Endodermal cell (in vitro differentiated cells): ENCODE results near the gene RPS6KA2. TPM values are rescaled to one million over a fixed set of nuclear protein-coding genes. Genes with fewer than 3 reads are reported as not detected.
A peak's percentile ranks its signal among the peaks of the same experiment; 100 is the strongest.

Source experiments
- DNase-seq: peaks from one replicate; pipeline ENCODE4 v3.0.0-alpha.2; 2017
- H3K27ac ChIP-seq: 2 replicates; pipeline ENCODE4 v1.5.1; 2013; ENCODE audit warnings: mild to moderate bottlenecking, low read depth, low read length, moderate library complexity
- H3K27me3 ChIP-seq: 2 replicates; pipeline ENCODE4 v1.6.1; 2013; ENCODE audit warnings: mild to moderate bottlenecking, low read length, moderate library complexity; ENCODE audit not compliant: insufficient read depth, control insufficient read depth, poor library complexity, severe bottlenecking
- H3K36me3 ChIP-seq: 2 replicates; pipeline ENCODE4 v1.7.0; 2013; ENCODE audit warnings: mild to moderate bottlenecking, low read length, moderate library complexity; ENCODE audit not compliant: control insufficient read depth, insufficient read depth
- H3K4me1 ChIP-seq: one replicate; pipeline ENCODE4 v1.7.0; 2013; ENCODE audit warnings: low read length; ENCODE audit not compliant: control insufficient read depth, insufficient read depth
- H3K4me3 ChIP-seq: 2 replicates; pipeline ENCODE4 v1.5.1; 2013; ENCODE audit warnings: mild to moderate bottlenecking, low read length, moderate library complexity
- H3K9ac ChIP-seq: 2 replicates; pipeline ENCODE4 v1.6.1; 2013; ENCODE audit warnings: mild to moderate bottlenecking, low read length, moderate library complexity; ENCODE audit not compliant: poor library complexity, severe bottlenecking; ENCODE audit errors: extremely low read depth
- H3K9me3 ChIP-seq: 2 replicates; pipeline ENCODE4 v1.6.1; 2013; ENCODE audit warnings: mild to moderate bottlenecking, low read length, moderate library complexity; ENCODE audit not compliant: control insufficient read depth
- H3K27ac Mint-ChIP-seq: 2 replicates; pipeline ENCODE4 v1.8.0; 2020; ENCODE audit warnings: mixed read lengths
- H3K27me3 Mint-ChIP-seq: 2 replicates; pipeline ENCODE4 v1.8.0; 2021; ENCODE audit warnings: mild to moderate bottlenecking, mixed read lengths; ENCODE audit not compliant: insufficient read depth
- H3K36me3 Mint-ChIP-seq: 2 replicates; pipeline ENCODE4 v1.8.0; 2020; ENCODE audit warnings: low read depth, mixed read lengths
- H3K4me1 Mint-ChIP-seq: 2 replicates; pipeline ENCODE4 v1.8.0; 2020; ENCODE audit warnings: mixed read lengths
- H3K4me3 Mint-ChIP-seq: 2 replicates; pipeline ENCODE4 v1.8.0; 2020; ENCODE audit warnings: mild to moderate bottlenecking, moderate library complexity, mixed read lengths
- H3K9me3 Mint-ChIP-seq: 2 replicates; pipeline ENCODE4 v1.8.0; 2020; ENCODE audit warnings: mild to moderate bottlenecking, mixed read lengths
- WGBS, 2 experiments: methylation state at CpG; one replicate each; pipeline versions ENCODE4 v1.1.5 to v1.1.7; 2013; ENCODE audit warnings: missing lambda C conversion rate in 2 of 2, mixed read lengths in 1 of 2; ENCODE audit not compliant: insufficient coverage in 1 of 2, insufficient read length in 1 of 2; 5-methylcytosine and 5-hydroxymethylcytosine counted together
- total RNA-seq, 2 donors: library from RNA; stranded (reverse); fragmentation: NEBNext Ultra II Directional in 1 of 2; extraction: Animal tissue kit (Norgen Biotek cat#: 25700) in 1 of 2; gene quantifications; 2 replicates in 1 of 2; 3 replicates in 1 of 2; pipeline ENCODE4 v1.2.1, GENCODE V29; 2021
- TF ChIP-seq, protein P1 (sequence below): fragments of 200-600 bp; sonication (generic); conservative IDR thresholded peaks from 2 replicates; pipeline ENCODE4 v1.5.0; 2021; ENCODE audit warnings: antibody characterized with exemption, mild to moderate bottlenecking

The RPS6KA2 gene
- total RNA-seq, 2 donors from 2014 or later = 17.9 to 23.9 TPM

DNA sequence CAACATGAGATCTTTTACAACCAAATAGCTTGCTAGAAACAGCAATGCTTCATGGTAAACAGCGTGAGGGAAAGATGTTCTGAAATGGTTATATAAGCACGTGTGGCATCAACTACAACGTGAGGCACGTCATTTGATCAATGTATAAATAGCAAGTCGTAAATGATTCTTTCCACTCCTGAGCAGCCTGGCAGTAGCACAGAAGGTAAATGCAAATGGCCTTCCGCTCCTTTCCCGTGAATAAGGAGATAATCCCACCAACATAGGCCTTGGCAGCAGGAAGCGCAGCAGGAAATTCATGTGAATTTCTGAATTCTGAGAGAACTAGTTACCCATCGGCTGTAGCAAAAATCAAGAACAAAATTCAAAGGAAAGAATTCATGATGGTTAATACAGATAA is 17.0 kb downstream of the RPS6KA2 start:
- peak; percentile 32 for DNase-seq
- H3K36me3 Mint-ChIP-seq = no peaks in the 10 kb centered on the region
- H3K4me3 ChIP-seq = no peak overlapping the region
- no peaks in the 10 kb centered on the region for H3K36me3 ChIP-seq
- WGBS, 2 experiments = 85 to 93% methylated on average over 7 to 9 of the region's 9 CpGs
- H3K27me3 ChIP-seq = no peaks in the 10 kb centered on the region
- H3K4me1 ChIP-seq = peaks cover 1% of the 10 kb centered on the region
- no peaks in the 10 kb centered on the region for H3K9me3 Mint-ChIP-seq
- no peaks in the 10 kb centered on the region for H3K27me3 Mint-ChIP-seq
- no peak overlapping the region for H3K9ac ChIP-seq
- no peaks in the 10 kb centered on the region for H3K9me3 ChIP-seq
- H3K4me1 Mint-ChIP-seq = peaks cover 18% of the 10 kb centered on the region
- TF ChIP-seq, protein P1, sequence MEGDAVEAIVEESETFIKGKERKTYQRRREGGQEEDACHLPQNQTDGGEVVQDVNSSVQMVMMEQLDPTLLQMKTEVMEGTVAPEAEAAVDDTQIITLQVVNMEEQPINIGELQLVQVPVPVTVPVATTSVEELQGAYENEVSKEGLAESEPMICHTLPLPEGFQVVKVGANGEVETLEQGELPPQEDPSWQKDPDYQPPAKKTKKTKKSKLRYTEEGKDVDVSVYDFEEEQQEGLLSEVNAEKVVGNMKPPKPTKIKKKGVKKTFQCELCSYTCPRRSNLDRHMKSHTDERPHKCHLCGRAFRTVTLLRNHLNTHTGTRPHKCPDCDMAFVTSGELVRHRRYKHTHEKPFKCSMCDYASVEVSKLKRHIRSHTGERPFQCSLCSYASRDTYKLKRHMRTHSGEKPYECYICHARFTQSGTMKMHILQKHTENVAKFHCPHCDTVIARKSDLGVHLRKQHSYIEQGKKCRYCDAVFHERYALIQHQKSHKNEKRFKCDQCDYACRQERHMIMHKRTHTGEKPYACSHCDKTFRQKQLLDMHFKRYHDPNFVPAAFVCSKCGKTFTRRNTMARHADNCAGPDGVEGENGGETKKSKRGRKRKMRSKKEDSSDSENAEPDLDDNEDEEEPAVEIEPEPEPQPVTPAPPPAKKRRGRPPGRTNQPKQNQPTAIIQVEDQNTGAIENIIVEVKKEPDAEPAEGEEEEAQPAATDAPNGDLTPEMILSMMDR = no peak
- H3K4me3 Mint-ChIP-seq = no peak overlapping the region
- H3K27ac ChIP-seq = no peak overlapping the region
- H3K27ac Mint-ChIP-seq = no peak overlapping the region

DNA sequence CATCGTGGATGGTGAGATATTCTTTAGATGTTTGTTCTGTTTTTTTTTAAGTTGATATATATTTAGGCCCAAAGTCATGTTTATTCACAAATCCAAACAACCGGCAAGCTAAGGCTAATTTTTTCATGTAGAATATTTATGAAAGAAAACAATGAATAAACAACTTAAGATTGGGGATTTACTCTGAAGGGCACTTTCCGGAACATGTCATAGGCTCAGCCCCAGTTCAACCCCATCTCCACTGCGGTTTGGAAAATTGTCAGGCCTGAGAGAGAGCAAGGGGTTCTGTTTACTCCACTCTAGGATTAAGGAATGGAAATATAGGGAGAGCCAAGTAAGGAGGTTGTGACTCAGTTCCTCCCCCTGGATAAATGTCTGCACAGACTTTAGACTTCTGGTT is 18.3 kb downstream of the RPS6KA2 start:
- no peak overlapping the region for H3K4me3 ChIP-seq
- H3K27me3 ChIP-seq = no peaks in the 10 kb centered on the region
- TF ChIP-seq, protein P1 = no peak
- H3K9me3 ChIP-seq = no peaks in the 10 kb centered on the region
- Mint-ChIP-seq H3K36me3 (no peaks in the 10 kb centered on the region), H3K4me1 (peaks cover 9% of the 10 kb centered on the region), H3K4me3 (no peak overlapping the region), H3K27ac (no peak overlapping the region), H3K27me3 (no peaks in the 10 kb centered on the region), H3K9me3 (no peaks in the 10 kb centered on the region)
- no peaks in the 10 kb centered on the region for H3K36me3 ChIP-seq
- WGBS, 2 experiments = 95 to 100% methylated on average over 2 to 4 of the region's 4 CpGs
- no peak overlapping the region for H3K9ac ChIP-seq
- no peak overlapping the region for H3K27ac ChIP-seq
- DNase-seq = peak; percentile 3
- no peaks in the 10 kb centered on the region for H3K4me1 ChIP-seq

DNA sequence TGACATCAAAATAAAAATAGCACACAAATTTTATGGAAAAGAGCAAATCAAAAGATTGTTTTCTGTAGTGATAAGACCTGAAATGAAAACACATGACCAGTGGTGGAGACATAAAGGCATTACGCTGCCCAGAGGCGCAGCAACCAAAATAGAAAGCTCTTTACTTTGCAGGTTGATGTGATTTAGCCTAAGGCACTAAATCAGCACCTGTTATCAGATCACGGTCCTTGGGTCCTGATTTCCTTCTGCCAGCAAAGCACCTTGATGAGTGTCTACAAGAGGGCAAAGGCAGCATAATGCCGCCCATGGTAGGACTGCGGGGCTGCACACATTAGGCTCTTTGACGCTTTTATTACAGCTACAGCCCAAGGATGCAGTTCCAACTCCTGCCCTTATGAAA is 21.3 kb downstream of the RPS6KA2 start:
- DNase-seq = peak; percentile 27
- H3K27me3 Mint-ChIP-seq = no peaks in the 10 kb centered on the region
- H3K27me3 ChIP-seq = no peaks in the 10 kb centered on the region
- no peak overlapping the region for H3K27ac ChIP-seq
- H3K27ac Mint-ChIP-seq = no peak overlapping the region
- no peaks in the 10 kb centered on the region for H3K9me3 ChIP-seq
- no peak overlapping the region for H3K9ac ChIP-seq
- H3K36me3 ChIP-seq = no peaks in the 10 kb centered on the region
- H3K36me3 Mint-ChIP-seq = peaks cover 6% of the 10 kb centered on the region
- H3K9me3 Mint-ChIP-seq = no peaks in the 10 kb centered on the region
- no peak overlapping the region for H3K4me3 ChIP-seq
- 95 to 98% methylated on average over 5 to 6 of the region's 6 CpGs for WGBS, 2 experiments
- TF ChIP-seq, protein P1 = no peak
- H3K4me3 Mint-ChIP-seq = no peak overlapping the region
- no peaks in the 10 kb centered on the region for H3K4me1 ChIP-seq
- H3K4me1 Mint-ChIP-seq = peaks cover 9% of the 10 kb centered on the region
